Measurements from ENCODE around the gene LCE1D.

LCE1D gene

DNA sequence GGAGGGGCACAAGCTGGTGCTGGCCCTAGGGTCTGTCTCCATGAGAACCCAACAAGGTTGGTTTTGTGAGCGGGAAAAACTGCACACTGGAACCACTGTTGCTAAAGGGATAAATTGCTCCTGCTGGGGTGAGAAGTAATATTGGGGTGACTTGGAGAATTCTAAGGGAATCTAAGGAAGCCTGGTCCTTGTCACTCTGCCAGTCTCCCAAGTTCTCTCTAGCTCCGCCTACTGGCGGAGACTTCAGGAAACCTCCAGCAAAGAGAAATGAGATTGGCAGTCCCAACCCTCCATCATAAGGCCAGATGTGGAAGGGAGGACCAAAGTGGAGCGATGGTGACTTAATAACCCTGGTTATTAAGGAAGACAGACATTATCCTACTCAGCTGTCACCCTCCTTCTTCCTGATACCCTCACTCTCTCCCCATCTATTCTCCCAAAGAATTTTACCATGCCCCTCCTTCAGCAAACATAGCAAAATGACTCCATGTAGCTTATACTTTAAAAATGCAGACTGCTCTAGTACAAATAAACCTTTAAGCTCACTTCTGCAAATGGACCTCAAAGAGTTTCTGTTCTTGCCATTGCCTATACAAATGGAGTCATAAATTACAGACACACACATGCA is 18.9 kb upstream of the LCE1D start:
- Mint-ChIP-seq H3K36me3 (ENCODE audit: low read depth) (no peaks in the 10 kb centered on the region), H3K4me1 (ENCODE audit: low read depth) (no peaks in the 10 kb centered on the region), H3K4me3 (no peak overlapping the region), H3K27me3 (peaks cover 6% of the 10 kb centered on the region), H3K9me3 (no peaks in the 10 kb centered on the region), H3K27ac (no peak overlapping the region)
- intact Hi-C loops (cut with micrococcal nuclease), result no loop called here

DNA sequence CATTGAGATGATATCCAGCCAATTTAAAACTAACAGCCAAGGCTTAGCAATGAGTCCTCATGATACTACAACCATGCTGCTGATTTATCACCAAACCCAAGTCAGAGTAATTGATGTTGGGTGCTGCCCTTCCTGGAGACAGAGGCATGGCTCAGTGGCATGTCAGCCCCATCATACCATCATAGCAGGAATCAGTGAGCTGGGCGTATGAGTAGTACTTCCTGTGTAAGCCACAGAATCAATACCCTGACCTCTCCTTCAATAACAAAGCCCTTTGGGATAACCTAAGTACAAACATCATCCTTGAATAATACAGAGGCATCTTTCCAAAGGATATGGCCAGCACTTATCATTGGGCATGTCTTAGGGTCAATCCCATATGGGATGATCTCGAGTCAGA is 13.4 kb upstream of the LCE1D start:
- Mint-ChIP-seq H3K9me3 (no peaks in the 10 kb centered on the region), H3K4me3 (no peak overlapping the region), H3K27ac (no peak overlapping the region), H3K36me3 (ENCODE audit: low read depth) (no peaks in the 10 kb centered on the region), H3K4me1 (ENCODE audit: low read depth) (no peaks in the 10 kb centered on the region), H3K27me3 (peaks cover 21% of the 10 kb centered on the region)
- intact Hi-C loops (cut with micrococcal nuclease), result no loop called here

DNA sequence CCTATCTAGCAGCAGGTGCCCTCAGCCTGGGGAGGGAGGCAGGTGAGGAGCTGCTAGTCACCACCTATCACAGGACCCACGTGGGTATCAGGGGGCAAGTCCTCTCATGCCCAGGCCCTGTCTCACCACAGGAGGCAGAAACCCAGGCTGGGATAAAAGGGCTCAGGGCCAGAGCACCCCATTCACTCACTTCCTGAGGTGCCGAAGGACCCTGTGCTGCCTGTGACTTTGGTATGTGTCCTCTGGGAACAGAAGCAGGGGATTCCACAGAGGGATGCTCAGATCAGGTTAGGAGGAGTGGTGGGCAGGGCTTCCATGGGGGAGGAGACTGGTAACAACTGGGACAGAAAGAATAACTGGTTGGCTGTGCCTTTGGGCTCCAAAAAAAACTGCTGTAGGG is 10.4 kb upstream of the LCE1D start, which contains the start of gene LCE1E:
TSS of gene LCE1E (plus strand) at position 181 of the 400 bp plus-strand sequence. CDS start 1,043 bp downstream, outside the sequence.
- H3K36me3 Mint-ChIP-seq (ENCODE audit: low read depth), result no peaks in the 10 kb centered on the region
- intact Hi-C loops (cut with micrococcal nuclease), result no loop called here
- H3K27me3 Mint-ChIP-seq, result peaks cover 24% of the 10 kb centered on the region
- no peak within 1 kb of the TSS for H3K27ac Mint-ChIP-seq
- no peaks in the 10 kb centered on the region for H3K9me3 Mint-ChIP-seq
- H3K4me3 Mint-ChIP-seq, result no peak within 1 kb of the TSS
- no peaks in the 10 kb centered on the region for H3K4me1 Mint-ChIP-seq (ENCODE audit: low read depth)

DNA sequence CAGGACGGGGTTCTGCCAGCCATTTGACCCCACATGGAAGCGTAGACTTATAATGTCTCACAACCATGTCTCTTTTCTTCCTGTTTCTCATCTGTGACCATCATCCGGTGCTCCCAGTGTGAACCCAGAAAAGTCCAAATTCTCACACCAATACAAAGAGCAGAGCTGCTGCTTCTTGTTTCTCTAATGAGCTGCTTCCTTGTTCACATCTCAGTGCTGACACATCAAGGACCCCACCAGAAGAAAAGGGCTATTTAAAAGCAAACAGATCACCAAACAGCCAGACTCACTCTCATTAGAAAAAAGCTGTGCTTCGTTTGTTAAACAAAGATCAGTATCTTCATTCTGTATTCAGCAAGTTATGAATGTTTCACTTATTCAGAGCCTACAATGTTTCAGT is 835 bp upstream of the LCE1D start:
- Mint-ChIP-seq H3K9me3 (no peaks in the 10 kb centered on the region), H3K4me1 (ENCODE audit: low read depth) (no peaks in the 10 kb centered on the region), H3K4me3 (no peak overlapping the region), H3K36me3 (ENCODE audit: low read depth) (no peaks in the 10 kb centered on the region), H3K27me3 (peaks cover 8% of the 10 kb centered on the region), H3K27ac (no peak overlapping the region)
- intact Hi-C loops (cut with micrococcal nuclease), result no loop called here

DNA sequence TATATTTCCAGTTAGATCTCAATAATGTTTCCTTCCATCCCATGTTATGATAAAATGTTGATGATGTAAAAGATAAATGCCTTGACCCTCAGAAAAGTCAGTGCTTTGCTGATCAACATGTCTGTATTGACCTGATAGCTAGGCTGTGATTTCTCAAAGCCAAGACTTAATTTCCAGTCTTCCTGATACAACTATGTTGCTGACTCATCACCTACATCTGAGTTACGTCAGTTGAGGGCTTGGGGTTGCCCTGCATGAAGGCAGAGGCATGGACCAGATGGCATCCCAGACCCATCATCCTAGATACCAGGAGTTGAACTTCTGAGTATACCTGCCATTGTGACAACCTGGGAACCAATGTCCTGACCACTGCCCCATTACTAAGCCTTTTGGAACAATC is 4.8 kb downstream of the LCE1D start:
- intact Hi-C loops (cut with micrococcal nuclease), result no loop called here
- Mint-ChIP-seq H3K36me3 (ENCODE audit: low read depth) (no peaks in the 10 kb centered on the region), H3K4me1 (ENCODE audit: low read depth) (no peaks in the 10 kb centered on the region), H3K27me3 (peaks cover 13% of the 10 kb centered on the region), H3K4me3 (no peak overlapping the region), H3K27ac (no peak overlapping the region), H3K9me3 (no peaks in the 10 kb centered on the region)

DNA sequence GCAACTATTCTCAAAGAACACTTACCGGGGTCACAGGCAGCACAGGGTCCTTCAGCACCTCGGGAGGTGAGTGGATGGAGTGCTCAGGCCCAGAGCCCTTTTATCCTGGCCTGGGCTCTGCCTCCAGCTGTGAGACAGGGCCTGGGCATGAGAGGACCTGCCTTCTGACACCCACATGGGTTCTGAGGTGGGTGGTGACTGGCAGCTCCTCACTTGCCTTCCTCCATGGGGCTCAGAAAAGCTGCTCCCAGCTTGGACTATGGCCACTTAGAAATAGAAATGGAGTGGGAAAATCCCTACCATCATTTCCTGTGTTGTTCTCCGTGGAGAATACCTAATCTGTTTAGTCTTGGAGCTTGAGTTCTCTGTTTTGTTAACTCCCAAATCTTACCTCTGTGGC is 10.1 kb downstream of the LCE1D start, which contains the start of gene LCE1C:
TSS of gene LCE1C (minus strand) at position 76 of the 400 bp plus-strand sequence. CDS start 1,173 bp downstream, outside the sequence.
- Mint-ChIP-seq H3K4me1 (ENCODE audit: low read depth) (no peaks in the 10 kb centered on the region), H3K27ac (no peak within 1 kb of the TSS), H3K27me3 (peaks cover 8% of the 10 kb centered on the region), H3K36me3 (ENCODE audit: low read depth) (no peaks in the 10 kb centered on the region), H3K9me3 (no peaks in the 10 kb centered on the region), H3K4me3 (no peak within 1 kb of the TSS)
- intact Hi-C loops (cut with micrococcal nuclease), result no loop called here

DNA sequence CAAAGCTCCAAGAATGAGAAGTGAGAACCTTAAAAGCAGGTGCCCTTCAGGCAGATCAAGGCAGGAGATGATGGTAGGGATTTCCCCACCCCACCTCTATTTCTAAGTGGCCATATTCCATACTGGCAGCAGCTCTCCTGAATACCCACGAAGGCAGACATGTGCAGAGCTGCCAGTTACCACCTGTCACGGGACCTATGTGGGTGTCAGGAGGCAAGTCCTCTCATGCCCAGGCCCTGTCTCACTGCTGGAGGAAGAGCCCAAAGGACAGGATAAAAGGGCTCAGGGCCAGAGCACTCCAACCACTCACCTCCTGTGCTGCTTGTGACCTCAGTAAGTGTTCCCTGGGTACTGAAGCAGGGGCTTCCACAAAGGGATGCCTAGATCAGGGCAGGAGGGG is 14.5 kb downstream of the LCE1D start:
- no peak overlapping the region for H3K4me3 Mint-ChIP-seq
- no peaks in the 10 kb centered on the region for H3K9me3 Mint-ChIP-seq
- H3K27ac Mint-ChIP-seq, result no peak overlapping the region
- peaks cover 10% of the 10 kb centered on the region for H3K27me3 Mint-ChIP-seq
- H3K4me1 Mint-ChIP-seq (ENCODE audit: low read depth), result no peaks in the 10 kb centered on the region
- intact Hi-C loops (cut with micrococcal nuclease), result no loop called here
- H3K36me3 Mint-ChIP-seq (ENCODE audit: low read depth), result no peaks in the 10 kb centered on the region

DNA sequence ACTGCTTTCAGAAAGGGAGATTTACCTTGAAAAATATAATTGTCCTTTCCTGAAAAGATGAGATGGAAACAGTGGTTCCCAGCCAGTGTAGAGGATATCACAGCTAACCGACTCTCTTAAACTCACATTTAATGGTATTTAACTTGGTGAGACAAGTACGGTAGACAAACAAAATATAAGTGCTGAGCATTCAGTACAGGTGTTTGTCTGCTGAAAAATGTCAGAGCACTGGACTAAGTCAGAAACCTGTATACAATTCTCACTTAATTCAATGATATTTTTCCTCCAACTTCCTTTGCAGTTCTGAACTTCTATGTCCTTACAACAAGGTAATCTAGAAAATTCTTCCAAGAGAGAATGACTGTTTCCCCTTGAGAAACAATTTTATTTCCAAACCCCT is 15.2 kb downstream of the LCE1D start, which contains the start of gene LCE1B:
TSS of gene LCE1B (plus strand) at position 301 of the 400 bp plus-strand sequence. CDS start 476 bp downstream, outside the sequence.
- H3K36me3 Mint-ChIP-seq (ENCODE audit: low read depth), result no peaks in the 10 kb centered on the region
- H3K27me3 Mint-ChIP-seq, result peaks cover 8% of the 10 kb centered on the region
- H3K9me3 Mint-ChIP-seq, result no peaks in the 10 kb centered on the region
- no peak within 1 kb of the TSS for H3K27ac Mint-ChIP-seq
- no peak within 1 kb of the TSS for H3K4me3 Mint-ChIP-seq
- intact Hi-C loops (cut with micrococcal nuclease), result no loop called here
- H3K4me1 Mint-ChIP-seq (ENCODE audit: low read depth), result no peaks in the 10 kb centered on the region

DNA sequence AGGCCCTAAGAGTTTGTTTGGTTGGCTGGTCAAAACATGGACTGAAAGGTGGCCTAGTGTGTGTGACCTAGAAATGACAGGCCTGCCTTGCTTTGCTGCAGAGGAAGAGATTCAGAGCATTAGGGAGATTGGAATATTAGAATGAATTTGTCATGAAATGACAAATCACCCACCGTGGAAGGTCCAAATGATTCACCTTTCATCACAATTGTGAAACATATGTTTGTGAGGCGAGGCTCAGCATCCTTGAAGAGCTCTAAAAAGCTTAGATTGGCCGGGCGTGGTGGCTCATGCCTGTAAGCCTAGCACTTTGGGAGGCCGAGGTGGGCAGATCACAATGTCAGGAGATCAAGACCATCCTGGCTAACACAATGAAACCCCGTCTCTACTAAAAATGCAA is 20.8 kb downstream of the LCE1D start:
- Mint-ChIP-seq H3K27me3 (peaks cover 7% of the 10 kb centered on the region), H3K4me1 (ENCODE audit: low read depth) (peaks cover 16% of the 10 kb centered on the region), H3K36me3 (ENCODE audit: low read depth) (no peaks in the 10 kb centered on the region), H3K27ac (no peak overlapping the region), H3K9me3 (no peaks in the 10 kb centered on the region), H3K4me3 (no peak overlapping the region)
- intact Hi-C loops (cut with micrococcal nuclease), result no loop called here

DNA sequence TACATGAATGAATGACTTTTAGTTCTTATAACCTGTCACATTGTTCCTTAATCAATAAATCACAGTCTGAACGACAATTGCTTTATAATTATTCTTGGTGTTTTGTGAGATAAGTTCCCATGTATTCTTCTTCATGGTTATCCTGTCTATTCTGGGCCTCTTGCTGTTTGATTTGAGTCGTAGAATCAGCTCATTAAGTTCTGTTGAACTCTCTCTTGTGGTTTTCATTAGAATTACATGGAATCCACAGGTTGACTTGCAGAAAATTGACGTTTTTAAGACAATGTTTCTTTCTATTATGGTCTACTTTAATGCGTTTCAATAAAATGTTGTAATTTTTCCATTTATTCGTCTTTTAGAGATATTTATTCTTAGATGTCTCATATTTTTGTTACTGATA is 26.8 kb downstream of the LCE1D start:
- H3K27me3 Mint-ChIP-seq, result peaks cover 6% of the 10 kb centered on the region
- H3K27ac Mint-ChIP-seq, result no peak overlapping the region
- intact Hi-C loops (cut with micrococcal nuclease), result no loop called here
- H3K4me3 Mint-ChIP-seq, result no peak overlapping the region
- H3K36me3 Mint-ChIP-seq (ENCODE audit: low read depth), result no peaks in the 10 kb centered on the region
- peaks cover 16% of the 10 kb centered on the region for H3K4me1 Mint-ChIP-seq (ENCODE audit: low read depth)
- no peaks in the 10 kb centered on the region for H3K9me3 Mint-ChIP-seq

DNA sequence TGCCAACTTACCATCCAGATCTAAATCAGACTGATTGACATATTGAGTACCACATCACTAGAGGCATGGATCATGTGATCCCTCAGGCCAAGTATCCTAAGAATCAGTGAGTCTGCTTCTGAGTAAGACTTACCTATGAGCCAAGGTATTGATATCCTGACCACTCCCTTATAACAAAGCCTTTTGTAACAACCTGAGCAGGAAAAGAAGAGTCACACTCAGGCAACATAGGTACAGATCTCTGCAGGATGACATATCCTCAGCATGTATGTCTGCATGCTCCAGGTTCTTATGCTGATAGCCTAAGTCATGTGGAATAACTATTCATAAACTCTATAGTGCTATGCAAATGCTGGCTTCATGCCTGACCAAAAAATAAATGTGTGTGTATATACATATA is 28.4 kb downstream of the LCE1D start:
- Mint-ChIP-seq H3K4me3 (no peak overlapping the region), H3K36me3 (ENCODE audit: low read depth) (no peaks in the 10 kb centered on the region), H3K4me1 (ENCODE audit: low read depth) (peaks cover 6% of the 10 kb centered on the region), H3K27ac (no peak overlapping the region), H3K9me3 (no peaks in the 10 kb centered on the region), H3K27me3 (peaks cover 6% of the 10 kb centered on the region)
- intact Hi-C loops (cut with micrococcal nuclease), result no loop called here

DNA sequence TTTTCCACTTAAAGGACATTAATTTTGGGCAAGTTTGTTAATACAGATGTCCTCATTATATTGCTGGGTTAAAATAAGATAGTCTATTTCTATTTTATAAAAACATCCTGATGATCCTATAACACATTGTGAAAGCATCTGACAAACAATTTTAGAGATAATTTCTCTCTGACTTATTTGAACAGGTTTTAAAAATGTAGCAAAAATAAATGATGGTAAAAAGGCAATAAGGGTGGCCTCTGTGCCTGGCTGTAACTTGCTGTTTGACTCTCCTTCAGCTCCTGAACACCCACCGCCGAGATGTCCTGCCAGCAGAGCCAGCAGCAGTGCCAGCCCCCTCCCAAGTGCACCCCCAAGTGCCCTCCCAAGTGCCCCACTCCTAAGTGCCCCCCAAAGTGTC is 30.7 kb downstream of the LCE1D start, which contains the start of gene LCE1A:
TSS of gene LCE1A (plus strand) at position 301 of the 400 bp plus-strand sequence. CDS start at position 301, 0 bp downstream.
- intact Hi-C loops (cut with micrococcal nuclease), result no loop called here
- Mint-ChIP-seq H3K36me3 (ENCODE audit: low read depth) (no peaks in the 10 kb centered on the region), H3K4me3 (no peak within 1 kb of the TSS), H3K4me1 (ENCODE audit: low read depth) (no peaks in the 10 kb centered on the region), H3K27ac (no peak within 1 kb of the TSS), H3K27me3 (peaks cover 6% of the 10 kb centered on the region), H3K9me3 (no peaks in the 10 kb centered on the region)

DNA sequence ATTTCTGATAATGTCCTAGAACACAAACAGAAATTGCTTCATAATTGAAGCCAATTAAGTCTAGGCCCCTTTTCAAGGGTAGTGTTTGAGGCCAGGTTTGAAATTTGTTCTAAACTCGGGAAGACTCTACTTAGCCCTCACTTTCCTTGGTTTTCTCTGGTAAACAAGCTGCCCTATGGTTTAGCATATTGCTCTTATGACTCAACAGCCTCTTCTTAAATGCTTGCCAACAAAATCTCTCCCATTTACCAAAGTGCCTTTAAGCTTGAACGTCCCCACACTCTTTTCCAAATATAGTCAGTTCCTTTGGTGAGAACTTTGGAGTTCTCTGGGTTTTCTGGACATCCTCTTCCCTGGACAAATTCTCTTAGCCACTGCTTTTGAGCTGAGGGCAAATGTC is 40.3 kb downstream of the LCE1D start:
- Mint-ChIP-seq H3K4me1 (ENCODE audit: low read depth) (no peaks in the 10 kb centered on the region), H3K36me3 (ENCODE audit: low read depth) (no peaks in the 10 kb centered on the region), H3K27ac (no peak overlapping the region), H3K4me3 (no peak overlapping the region), H3K9me3 (no peaks in the 10 kb centered on the region), H3K27me3 (peaks cover 3% of the 10 kb centered on the region)
- intact Hi-C loops (cut with micrococcal nuclease), result no loop called here

DNA sequence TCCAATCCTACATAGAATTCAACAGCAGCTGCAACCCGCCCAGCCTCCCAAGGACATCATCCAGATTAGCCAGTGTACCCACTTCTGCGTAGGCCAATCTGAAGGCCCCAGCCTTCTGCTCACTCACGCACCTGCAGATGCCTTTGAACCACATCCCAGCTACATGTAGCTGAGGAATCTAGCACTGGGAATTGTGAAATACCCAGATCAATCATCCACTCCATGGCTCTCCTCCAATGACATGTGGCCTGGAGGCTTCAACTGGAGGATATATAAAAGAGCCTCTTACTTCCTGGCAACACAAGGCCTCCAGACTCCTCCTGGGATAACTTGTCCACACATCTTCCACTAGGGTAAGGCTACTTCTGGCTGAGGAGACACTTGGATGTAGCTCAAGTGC is 46.0 kb downstream of the LCE1D start, which contains the start of gene LCE6A:
TSS of gene LCE6A (plus strand) at position 301 of the 400 bp plus-strand sequence. CDS start 665 bp downstream, outside the sequence.
- Mint-ChIP-seq H3K36me3 (ENCODE audit: low read depth) (no peaks in the 10 kb centered on the region), H3K9me3 (no peaks in the 10 kb centered on the region), H3K4me3 (no peak within 1 kb of the TSS), H3K4me1 (ENCODE audit: low read depth) (no peaks in the 10 kb centered on the region), H3K27me3 (peaks cover 1% of the 10 kb centered on the region), H3K27ac (no peak within 1 kb of the TSS)
- intact Hi-C loops (cut with micrococcal nuclease), result no loop called here
